ENCODE measurements around the gene PYCR2. TPM values are rescaled to one million over a fixed set of nuclear protein-coding genes. Genes with fewer than 3 reads are reported as not detected.

The PYCR2 gene
- polyA plus RNA-seq, 2 of the 4 experiments (the other 2 are of a cell fraction), result 45.4 to 50.5 TPM

DNA sequence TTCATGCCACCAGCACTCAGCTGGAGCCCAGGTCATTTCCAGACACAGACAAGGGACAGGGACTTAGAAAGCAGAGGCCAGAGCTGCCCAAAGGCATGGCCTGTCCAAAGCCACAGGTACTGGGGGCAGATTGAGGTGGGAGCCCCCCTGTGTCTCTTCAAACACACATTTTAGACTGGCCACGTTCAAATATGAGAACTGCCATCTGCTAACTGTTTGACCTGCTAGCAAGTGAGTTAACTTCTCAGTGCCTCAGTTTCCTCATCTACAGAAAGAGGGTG, 17.8 kb upstream of the PYCR2 start:
- 30% methylated on average over 1 of the region's 1 CpG for WGBS (ENCODE audit: missing lambda C conversion rate)
- CTCF ChIA-PET, result interaction anchor here (2.3 kb wide), 1 partner anchor 31 kb away, joined by 8 read pairs; no protein-coding TSS in a partner anchor
- H3K4me1 ChIP-seq, result no peaks in the 10 kb centered on the region
- DNase-seq (ENCODE audit: low read depth in 1 of 2, low spot score in 1 of 2) (no peak), FAIRE-seq (no peak), ATAC-seq (no peak)
- H3K4me3 ChIP-seq, result no peak overlapping the region
- no peak overlapping the region for H3K27ac ChIP-seq
- POLR2A ChIA-PET, result no interaction called here
- no peak overlapping the region for H3K4me2 ChIP-seq
- no peak for TF ChIP-seq ZSCAN20 (CRISPR knock-in tag; IDR thresholded peaks at IDR 0.05)
- TF ChIP-seq PHF8 (IDR thresholded peaks at IDR 0.05; ENCODE audit: borderline replicate concordance, low read depth), result no peak
- TF ChIP-seq PBX3 (IDR thresholded peaks at IDR 0.05), result no peak
- no peak for TF ChIP-seq MAX (IDR thresholded peaks at IDR 0.05)
- no peak for TF ChIP-seq RCOR1 (IDR thresholded peaks at IDR 0.05; ENCODE audit: low read depth, low read length)
- no peak for TF ChIP-seq NFE2L2 (conservative IDR thresholded peaks at IDR 0.05; ENCODE audit: low read length)
- TF ChIP-seq HMGXB4 (CRISPR knock-in tag; IDR thresholded peaks at IDR 0.05; ENCODE audit: borderline replicate concordance), result no peak
- TF ChIP-seq MYC (IDR thresholded peaks at IDR 0.05; ENCODE audit: borderline replicate concordance, low read length), result no peak
- no peak for TF ChIP-seq SREBF2 (IDR thresholded peaks at IDR 0.05)
- TF ChIP-seq ZC3H11A (IDR thresholded peaks at IDR 0.05), result no peak
- TF ChIP-seq MAFK (IDR thresholded peaks at IDR 0.05; ENCODE audit: partially characterized antibody), result no peak
- TF ChIP-seq USF2 (IDR thresholded peaks at IDR 0.05), result no peak
- no peak for TF ChIP-seq HOXB5 (CRISPR knock-in tag; IDR thresholded peaks at IDR 0.05)
- no peak for TF ChIP-seq EHF (CRISPR knock-in tag; IDR thresholded peaks at IDR 0.05)
- no peak for TF ChIP-seq CBX2 (IDR thresholded peaks at IDR 0.05; ENCODE audit: borderline replicate concordance, low read depth)
- no peaks in the 10 kb centered on the region for H3K9me3 ChIP-seq

- FAIRE-seq (no peak), ATAC-seq (peak; percentile 6 to 29; a peak in 3 of 6 replicates), DNase-seq (ENCODE audit: low read depth in 1 of 2, low spot score in 1 of 2) (no peak)
- H3K9me3 ChIP-seq, result no peaks in the 10 kb centered on the region
- H3K4me1 ChIP-seq, result no peaks in the 10 kb centered on the region
- H3K4me3 ChIP-seq, result no peak within 1 kb of the TSS
- no peak within 1 kb of the TSS for H3K4me2 ChIP-seq
- ChIA-PET CTCF (interaction anchor here (1.5 to 2.3 kb wide), 2 partner anchors 30 to 34 kb away, joined by 4 to 8 read pairs; no protein-coding TSS in a partner anchor), POLR2A (no interaction called here)
- TF ChIP-seq USF2 (IDR thresholded peaks at IDR 0.05) (peak; percentile 68), NPAS2 (CRISPR knock-in tag; IDR thresholded peaks at IDR 0.05; ENCODE audit: borderline replicate concordance) (no peak)
- H3K27ac ChIP-seq, result no peak within 1 kb of the TSS
- 76% methylated on average over 6 of the region's 6 CpGs for WGBS (ENCODE audit: missing lambda C conversion rate)
Measured at GRCh38 chr1:225941187-225941941, 17.3 kb upstream of the PYCR2 start, which contains the start of gene LEFTY2. Gene LEFTY2 (minus strand): TSS chr1:225941220. CDS start chr1:225941140, 80 bp downstream.

Measured in A549 (cell line).